Neural progenitor cell (in vitro differentiated cells): ENCODE data around the gene CTU1. TPM values are rescaled to one million over a fixed set of nuclear protein-coding genes. Genes with fewer than 3 reads are reported as not detected.

Source experiments
- DNase-seq: peaks from one replicate; pipeline ENCODE4 v3.0.0-alpha.2; 2016; ENCODE audit warnings: low spot score
- H2AFZ ChIP-seq: fragments of 200-600 bp; sonication (generic); replicated peaks from 2 replicates; pipeline ENCODE4 v1.6.1; 2016; ENCODE audit warnings: antibody characterized with exemption
- H3F3A ChIP-seq: fragments of 200-600 bp; sonication (generic); 2 replicates; pipeline ENCODE4 v1.6.1; 2016; ENCODE audit warnings: antibody characterized with exemption, low read depth
- H3K27ac ChIP-seq: fragments of 200-600 bp; sonication (generic); 2 replicates; pipeline ENCODE4 v1.5.1; 2016; ENCODE audit warnings: mild to moderate bottlenecking
- H3K27me3 ChIP-seq: fragments of 200-600 bp; sonication (generic); 2 replicates; pipeline ENCODE4 v1.6.1; 2016; ENCODE audit warnings: mild to moderate bottlenecking, moderate library complexity
- H3K36me3 ChIP-seq: fragments of 200-600 bp; sonication (generic); 2 replicates; pipeline ENCODE4 v1.5.1; 2016
- H3K4me1 ChIP-seq: fragments of 200-600 bp; sonication (generic); 2 replicates; pipeline ENCODE4 v1.6.1; 2016; ENCODE audit warnings: mixed run types
- H3K4me2 ChIP-seq: fragments of 200-600 bp; sonication (generic); 2 replicates; pipeline ENCODE4 v1.6.1; 2016
- H3K4me3 ChIP-seq: fragments of 200-600 bp; sonication (generic); 2 replicates; pipeline ENCODE4 v1.5.1; 2016
- H3K79me2 ChIP-seq: fragments of 200-600 bp; sonication (generic); 2 replicates; pipeline ENCODE4 v1.6.1; 2016; ENCODE audit warnings: low read depth
- H3K9ac ChIP-seq: fragments of 200-600 bp; sonication (generic); 2 replicates; pipeline ENCODE4 v1.6.1; 2016
- H3K9me3 ChIP-seq: fragments of 200-600 bp; sonication (generic); 2 replicates; pipeline ENCODE4 v1.5.1; 2016; ENCODE audit warnings: low read depth
- H4K20me1 ChIP-seq: fragments of 200-600 bp; sonication (generic); 2 replicates; pipeline ENCODE4 v1.6.1; 2016; ENCODE audit warnings: low read depth
- H3K27ac Mint-ChIP-seq: 3 replicates; pipeline ENCODE4 v1.8.0; 2021; ENCODE audit warnings: mixed read lengths
- H3K27me3 Mint-ChIP-seq: 2 replicates; pipeline ENCODE4 v1.8.0; 2022; ENCODE audit warnings: low read depth, mild to moderate bottlenecking, inconsistent platforms, moderate library complexity, mixed read lengths; ENCODE audit not compliant: insufficient read depth
- H3K36me3 Mint-ChIP-seq: 3 replicates; pipeline ENCODE4 v1.8.0; 2021; ENCODE audit warnings: mixed read lengths
- H3K4me1 Mint-ChIP-seq: 3 replicates; pipeline ENCODE4 v1.8.0; 2021; ENCODE audit warnings: mixed read lengths
- H3K4me3 Mint-ChIP-seq: 3 replicates; pipeline ENCODE4 v1.8.0; 2021; ENCODE audit warnings: mild to moderate bottlenecking, moderate library complexity, mixed read lengths
- H3K9me3 Mint-ChIP-seq: 3 replicates; pipeline ENCODE4 v1.8.0; 2020; ENCODE audit warnings: mixed read lengths
- EZH2 ChIP-seq: fragments of 200-600 bp; sonication (generic); IDR thresholded peaks from 2 replicates; pipeline ENCODE4 v1.6.1; 2017; ENCODE audit warnings: antibody characterized with exemption, mild to moderate bottlenecking, moderate library complexity
- EZH2phosphoT487 ChIP-seq: fragments of 200-600 bp; sonication (generic); IDR thresholded peaks from 2 replicates; pipeline ENCODE4 v1.6.1; 2017; ENCODE audit warnings: antibody characterized with exemption
- total RNA-seq: library from RNA; depleted of rRNA; stranded (reverse); fragments of >200 nt; gene quantifications from 2 replicates; pipeline ENCODE4 v1.2.3, GENCODE V29; 2015; ENCODE audit warnings: low replicate concordance
- TF ChIP-seq, protein P1 (sequence below): fragments of 200-600 bp; sonication (generic); IDR thresholded peaks from 2 replicates; pipeline ENCODE4 v1.5.1; 2017; ENCODE audit warnings: antibody characterized with exemption, mild to moderate bottlenecking

Gene CTU1
- total RNA-seq, 1 donor from 2014 or later: 0.24 TPM

DNA sequence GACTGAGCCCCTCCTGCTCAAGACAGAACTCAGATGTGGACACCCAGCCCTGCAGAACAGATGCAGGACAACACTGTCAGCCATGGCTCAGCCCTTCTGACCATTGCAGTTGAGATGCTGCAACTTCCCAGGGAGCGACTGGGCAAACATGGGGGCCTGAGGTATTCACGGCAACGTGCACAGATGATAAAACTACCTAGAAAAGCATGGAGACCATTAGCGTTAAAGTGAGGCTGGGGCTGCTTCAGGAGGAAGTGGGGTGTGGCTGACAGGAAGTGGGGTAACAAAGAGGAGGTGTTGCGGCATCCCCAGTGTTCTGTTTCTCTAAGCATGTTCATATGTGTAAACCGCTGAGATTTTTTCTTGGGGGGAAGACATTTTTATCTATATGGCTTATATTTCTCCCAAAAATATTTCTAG is 15.2 kb upstream of the CTU1 start:
- Histone ChIP-seq H4K20me1 (no peaks in the 10 kb centered on the region), H3K9ac (no peak overlapping the region), H2AFZ (no peak overlapping the region), H3F3A (no peaks in the 10 kb centered on the region), H3K4me1 (no peaks in the 10 kb centered on the region), H3K27ac (no peak overlapping the region), H3K4me2 (no peak overlapping the region), H3K4me3 (no peak overlapping the region), H3K27me3 (no peaks in the 10 kb centered on the region), H3K36me3 (no peaks in the 10 kb centered on the region), H3K79me2 (no peaks in the 10 kb centered on the region), H3K9me3 (no peaks in the 10 kb centered on the region)
- Mint-ChIP-seq H3K27me3 (peaks cover 8% of the 10 kb centered on the region), H3K4me1 (no peaks in the 10 kb centered on the region), H3K36me3 (no peaks in the 10 kb centered on the region), H3K9me3 (no peaks in the 10 kb centered on the region), H3K4me3 (no peak overlapping the region), H3K27ac (no peak overlapping the region)
- TF ChIP-seq EZH2phosphoT487 (no peak), EZH2 (no peak)
- TF ChIP-seq, protein P1, sequence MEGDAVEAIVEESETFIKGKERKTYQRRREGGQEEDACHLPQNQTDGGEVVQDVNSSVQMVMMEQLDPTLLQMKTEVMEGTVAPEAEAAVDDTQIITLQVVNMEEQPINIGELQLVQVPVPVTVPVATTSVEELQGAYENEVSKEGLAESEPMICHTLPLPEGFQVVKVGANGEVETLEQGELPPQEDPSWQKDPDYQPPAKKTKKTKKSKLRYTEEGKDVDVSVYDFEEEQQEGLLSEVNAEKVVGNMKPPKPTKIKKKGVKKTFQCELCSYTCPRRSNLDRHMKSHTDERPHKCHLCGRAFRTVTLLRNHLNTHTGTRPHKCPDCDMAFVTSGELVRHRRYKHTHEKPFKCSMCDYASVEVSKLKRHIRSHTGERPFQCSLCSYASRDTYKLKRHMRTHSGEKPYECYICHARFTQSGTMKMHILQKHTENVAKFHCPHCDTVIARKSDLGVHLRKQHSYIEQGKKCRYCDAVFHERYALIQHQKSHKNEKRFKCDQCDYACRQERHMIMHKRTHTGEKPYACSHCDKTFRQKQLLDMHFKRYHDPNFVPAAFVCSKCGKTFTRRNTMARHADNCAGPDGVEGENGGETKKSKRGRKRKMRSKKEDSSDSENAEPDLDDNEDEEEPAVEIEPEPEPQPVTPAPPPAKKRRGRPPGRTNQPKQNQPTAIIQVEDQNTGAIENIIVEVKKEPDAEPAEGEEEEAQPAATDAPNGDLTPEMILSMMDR: no peak
- no peak for DNase-seq

DNA sequence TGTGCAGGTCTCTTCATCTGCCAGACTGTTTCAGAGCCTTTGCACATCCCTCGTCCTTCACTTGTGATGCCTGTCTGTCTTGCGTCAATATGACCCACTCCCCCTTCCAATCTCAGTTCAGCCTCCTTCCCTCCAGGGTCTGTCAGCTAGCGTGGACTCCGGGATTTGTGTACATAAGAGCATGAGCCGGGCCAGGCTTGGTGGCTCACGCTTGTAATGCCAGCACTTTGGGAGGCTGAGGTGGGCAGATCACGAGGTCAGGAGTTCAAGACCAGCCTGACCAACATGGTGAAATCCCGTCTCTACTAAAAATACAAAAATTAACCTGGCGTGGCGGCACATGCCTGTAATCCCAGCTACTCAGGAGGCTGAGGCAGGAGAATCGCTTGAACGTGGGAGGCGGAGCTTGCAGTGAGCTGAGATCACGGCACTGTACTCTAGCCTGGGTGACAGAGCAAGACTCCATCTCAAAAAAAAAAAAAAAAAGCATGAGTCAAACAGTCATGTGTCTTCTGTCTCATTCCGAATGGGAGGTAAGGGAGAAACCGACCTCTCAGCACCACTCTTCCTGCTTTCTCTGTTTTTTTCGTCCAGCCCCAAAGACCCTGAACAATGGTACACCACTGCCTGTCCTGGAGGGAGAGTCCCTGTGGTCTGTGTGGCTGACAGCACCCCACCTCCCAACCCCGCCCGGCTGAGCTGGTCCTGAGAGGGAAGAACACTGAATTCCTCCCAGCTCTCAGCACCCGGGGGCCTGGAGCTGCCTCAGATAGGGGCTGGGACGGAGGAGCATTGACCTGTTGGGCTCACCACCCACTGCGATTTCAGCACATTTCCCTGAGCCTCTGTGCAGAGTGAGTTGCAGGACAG is 14.1 kb upstream of the CTU1 start:
- no peaks in the 10 kb centered on the region for H3K36me3 ChIP-seq
- no peaks in the 10 kb centered on the region for H3K79me2 ChIP-seq
- H3K27me3 ChIP-seq: peaks cover 2% of the 10 kb centered on the region
- no peak overlapping the region for H3K4me3 Mint-ChIP-seq
- TF ChIP-seq, protein P1: no peak
- TF ChIP-seq EZH2phosphoT487: no peak
- no peak for TF ChIP-seq EZH2
- no peak overlapping the region for H2AFZ ChIP-seq
- no peaks in the 10 kb centered on the region for H3K9me3 Mint-ChIP-seq
- peak overlapping the region; percentile 76 for H3K27ac Mint-ChIP-seq
- H3K36me3 Mint-ChIP-seq: no peaks in the 10 kb centered on the region
- no peaks in the 10 kb centered on the region for H3F3A ChIP-seq
- H3K9me3 ChIP-seq: no peaks in the 10 kb centered on the region
- no peaks in the 10 kb centered on the region for H3K4me1 Mint-ChIP-seq
- H3K9ac ChIP-seq: no peak overlapping the region
- H3K4me2 ChIP-seq: no peak overlapping the region
- H3K27me3 Mint-ChIP-seq: peaks cover 8% of the 10 kb centered on the region
- H3K4me1 ChIP-seq: no peaks in the 10 kb centered on the region
- no peak overlapping the region for H3K4me3 ChIP-seq
- no peak overlapping the region for H3K27ac ChIP-seq
- no peaks in the 10 kb centered on the region for H4K20me1 ChIP-seq
- DNase-seq: no peak

DNA sequence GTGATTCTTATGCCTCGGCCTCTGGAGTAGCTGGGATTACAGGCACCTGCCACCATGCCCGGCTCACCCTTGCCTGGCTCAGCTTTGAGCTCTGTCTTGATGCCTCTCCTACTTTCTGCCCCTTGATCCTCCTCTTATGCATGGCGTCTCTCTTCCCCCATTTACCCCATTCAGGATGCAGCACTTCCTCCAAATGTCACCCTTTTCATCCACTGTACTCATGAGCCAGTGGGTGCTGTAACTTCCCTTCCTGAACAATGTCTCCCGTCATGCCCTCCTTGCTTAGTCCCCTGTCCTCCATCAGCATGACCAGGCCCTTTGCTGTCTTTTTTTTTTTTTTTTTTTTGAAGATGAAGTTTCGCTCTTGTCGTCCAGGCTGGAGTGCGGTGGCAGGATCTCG is 13.0 kb upstream of the CTU1 start:
- H3K4me3 ChIP-seq: no peak overlapping the region
- TF ChIP-seq, protein P1: no peak
- no peak for TF ChIP-seq EZH2phosphoT487
- TF ChIP-seq EZH2: no peak
- Mint-ChIP-seq H3K4me3 (no peak overlapping the region), H3K9me3 (no peaks in the 10 kb centered on the region), H3K4me1 (no peaks in the 10 kb centered on the region), H3K27ac (no peak overlapping the region), H3K36me3 (no peaks in the 10 kb centered on the region), H3K27me3 (peaks cover 11% of the 10 kb centered on the region)
- no peak for DNase-seq
- no peaks in the 10 kb centered on the region for H3F3A ChIP-seq
- H3K4me2 ChIP-seq: no peak overlapping the region
- no peak overlapping the region for H2AFZ ChIP-seq
- no peaks in the 10 kb centered on the region for H4K20me1 ChIP-seq
- peaks cover 13% of the 10 kb centered on the region for H3K27me3 ChIP-seq
- no peaks in the 10 kb centered on the region for H3K9me3 ChIP-seq
- H3K9ac ChIP-seq: no peak overlapping the region
- H3K36me3 ChIP-seq: no peaks in the 10 kb centered on the region
- no peaks in the 10 kb centered on the region for H3K4me1 ChIP-seq
- H3K79me2 ChIP-seq: no peaks in the 10 kb centered on the region
- H3K27ac ChIP-seq: no peak overlapping the region
